Breast epithelium (tissue), 3 donors: Measurements from ENCODE around the gene UNK.

Experiments used
- CTCF ChIP-seq, 3 donors: fragments of 450-650 bp; IDR thresholded peaks; one replicate each; pipeline ENCODE4 v1.5.1; 2016 to 2017; ENCODE audit warnings: antibody characterized with exemption in 3 of 3, mild to moderate bottlenecking in 3 of 3, moderate library complexity in 3 of 3
- POLR2A ChIP-seq: fragments of 450-650 bp; IDR thresholded peaks from one replicate; pipeline ENCODE4 v1.6.1; 2016; ENCODE audit warnings: antibody characterized with exemption, mild to moderate bottlenecking, moderate library complexity

- TF ChIP-seq CTCF (IDR thresholded peaks at IDR 0.05) (no peak), POLR2A (no peak)
These were observed 30.0 kb upstream of the UNK start for GRCh38 chr17:75754378-75755204.
